Type B pancreatic cell (in vitro differentiated cells): Measurements from ENCODE around the gene RSPH9. TPM values are rescaled to one million over a fixed set of nuclear protein-coding genes. Genes with fewer than 3 reads are reported as not detected.
"Not testable (repeated sequence)": the region's sequence is repeated elsewhere in the genome, so short reads cannot be mapped to it uniquely, and the experiment has no call there.

Experiments
- DNase-seq: peaks from one replicate; pipeline ENCODE4 v3.0.0; 2021; ENCODE audit warnings: mixed read lengths; ENCODE audit not compliant: unreplicated experiment; ENCODE audit errors: extremely low spot score
- H3K27ac Mint-ChIP-seq: 2 replicates; pipeline ENCODE4 v1.8.0; 2021; ENCODE audit warnings: mild to moderate bottlenecking, mixed read lengths
- H3K27me3 Mint-ChIP-seq: 2 replicates; pipeline ENCODE4 v1.8.0; 2021; ENCODE audit warnings: mixed read lengths
- H3K36me3 Mint-ChIP-seq: 2 replicates; pipeline ENCODE4 v1.8.0; 2021; ENCODE audit warnings: mixed read lengths
- H3K4me1 Mint-ChIP-seq: one replicate; pipeline ENCODE4 v1.8.0; 2021; ENCODE audit warnings: mixed read lengths; ENCODE audit not compliant: unreplicated experiment
- H3K4me3 Mint-ChIP-seq: 2 replicates; pipeline ENCODE4 v1.8.0; 2021; ENCODE audit warnings: mild to moderate bottlenecking, mixed read lengths
- H3K9me3 Mint-ChIP-seq: 2 replicates; pipeline ENCODE4 v1.8.0; 2021; ENCODE audit warnings: mixed read lengths
- total RNA-seq: library from RNA; stranded (reverse); gene quantifications from 2 replicates; pipeline ENCODE4 v1.2.1, GENCODE V29; 2021; ENCODE audit warnings: low replicate concordance
- TF ChIP-seq, protein P1 (sequence below): fragments of 200-600 bp; sonication (generic); conservative IDR thresholded peaks from 2 replicates; pipeline ENCODE4 v1.5.0; 2021; ENCODE audit warnings: antibody characterized with exemption, mild to moderate bottlenecking

The RSPH9 gene
- total RNA-seq, 1 donor from 2014 or later: 0.53 TPM

DNA sequence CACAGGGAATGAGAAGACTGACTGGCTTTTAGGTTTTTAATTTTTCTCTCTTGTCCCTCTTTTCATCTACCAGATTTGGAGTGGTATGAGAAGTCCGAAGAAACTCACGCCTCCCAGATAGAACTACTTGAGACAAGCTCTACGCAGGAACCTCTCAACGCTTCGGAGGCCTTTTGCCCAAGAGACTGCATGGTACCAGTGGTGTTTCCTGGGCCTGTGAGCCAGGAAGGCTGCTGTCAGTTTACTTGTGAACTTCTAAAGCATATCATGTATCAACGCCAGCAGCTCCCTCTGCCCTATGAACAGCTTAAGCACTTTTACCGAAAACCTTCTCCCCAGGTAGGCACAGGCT, 8.6 kb upstream of the RSPH9 start:
- Mint-ChIP-seq H3K27me3 (no peaks in the 10 kb centered on the region), H3K9me3 (no peaks in the 10 kb centered on the region), H3K4me3 (peak overlapping the region; percentile 100), H3K4me1 (peaks cover 42% of the 10 kb centered on the region), H3K27ac (peak overlapping the region; percentile 92), H3K36me3 (peaks cover 14% of the 10 kb centered on the region)
- TF ChIP-seq, protein P1, sequence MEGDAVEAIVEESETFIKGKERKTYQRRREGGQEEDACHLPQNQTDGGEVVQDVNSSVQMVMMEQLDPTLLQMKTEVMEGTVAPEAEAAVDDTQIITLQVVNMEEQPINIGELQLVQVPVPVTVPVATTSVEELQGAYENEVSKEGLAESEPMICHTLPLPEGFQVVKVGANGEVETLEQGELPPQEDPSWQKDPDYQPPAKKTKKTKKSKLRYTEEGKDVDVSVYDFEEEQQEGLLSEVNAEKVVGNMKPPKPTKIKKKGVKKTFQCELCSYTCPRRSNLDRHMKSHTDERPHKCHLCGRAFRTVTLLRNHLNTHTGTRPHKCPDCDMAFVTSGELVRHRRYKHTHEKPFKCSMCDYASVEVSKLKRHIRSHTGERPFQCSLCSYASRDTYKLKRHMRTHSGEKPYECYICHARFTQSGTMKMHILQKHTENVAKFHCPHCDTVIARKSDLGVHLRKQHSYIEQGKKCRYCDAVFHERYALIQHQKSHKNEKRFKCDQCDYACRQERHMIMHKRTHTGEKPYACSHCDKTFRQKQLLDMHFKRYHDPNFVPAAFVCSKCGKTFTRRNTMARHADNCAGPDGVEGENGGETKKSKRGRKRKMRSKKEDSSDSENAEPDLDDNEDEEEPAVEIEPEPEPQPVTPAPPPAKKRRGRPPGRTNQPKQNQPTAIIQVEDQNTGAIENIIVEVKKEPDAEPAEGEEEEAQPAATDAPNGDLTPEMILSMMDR: no peak
- no peak for DNase-seq

DNA sequence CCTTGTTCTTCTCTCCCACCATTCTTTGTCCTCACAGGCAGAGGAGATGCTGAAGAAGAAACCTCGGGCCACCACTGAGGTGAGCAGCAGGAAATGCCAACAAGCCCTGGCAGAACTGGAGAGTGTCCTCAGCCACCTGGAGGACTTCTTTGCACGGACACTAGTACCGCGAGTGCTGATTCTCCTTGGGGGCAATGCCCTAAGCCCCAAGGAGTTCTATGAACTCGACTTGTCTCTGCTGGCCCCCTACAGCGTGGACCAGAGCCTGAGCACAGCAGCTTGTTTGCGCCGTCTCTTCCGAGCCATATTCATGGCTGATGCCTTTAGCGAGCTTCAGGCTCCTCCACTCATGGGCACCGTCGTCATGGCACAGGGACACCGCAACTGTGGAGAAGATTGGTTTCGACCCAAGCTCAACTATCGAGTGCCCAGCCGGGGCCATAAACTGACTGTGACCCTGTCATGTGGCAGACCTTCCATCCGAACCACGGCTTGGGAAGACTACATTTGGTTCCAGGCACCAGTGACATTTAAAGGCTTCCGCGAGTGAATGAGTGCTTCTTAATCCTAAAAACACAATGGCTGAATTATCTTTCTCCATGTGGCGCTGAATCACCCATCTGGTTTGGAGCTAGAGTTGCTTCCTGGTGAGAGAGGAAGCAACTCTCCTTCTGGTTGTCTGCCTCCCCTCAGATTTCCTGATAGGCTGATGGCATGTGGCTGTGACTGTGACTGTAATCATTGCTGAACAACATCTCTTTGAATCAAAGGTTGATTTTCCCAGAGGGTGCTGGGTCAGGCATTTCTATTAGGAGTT, 4.6 kb upstream of the RSPH9 start:
- peak overlapping the region; percentile 41 for H3K4me3 Mint-ChIP-seq
- no peak overlapping the region for H3K27ac Mint-ChIP-seq

DNA sequence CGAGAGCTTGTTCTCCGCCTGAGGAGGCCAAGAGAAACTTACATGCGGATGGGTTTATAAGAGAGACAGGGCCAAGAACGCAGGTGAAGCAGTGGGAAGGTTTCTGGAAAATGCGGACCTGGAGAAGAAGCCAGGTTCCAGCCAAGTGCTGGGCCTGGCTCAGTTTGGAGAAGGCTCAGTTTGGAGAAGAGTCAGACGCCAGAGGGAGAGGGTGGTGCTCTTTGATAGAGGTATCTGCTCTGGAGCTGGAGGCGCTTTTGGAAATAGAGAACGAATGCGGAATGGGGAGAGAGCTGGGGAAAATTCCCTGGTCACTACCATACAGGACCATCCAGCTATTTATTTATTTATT, 753 bp downstream of the RSPH9 start:
- Mint-ChIP-seq H3K27me3 (peaks cover 3% of the 10 kb centered on the region), H3K4me3 (peak overlapping the region; percentile 87), H3K9me3 (no peaks in the 10 kb centered on the region), H3K4me1 (peaks cover 20% of the 10 kb centered on the region), H3K36me3 (peaks cover 13% of the 10 kb centered on the region), H3K27ac (no peak overlapping the region)
- TF ChIP-seq, protein P1: no peak
- DNase-seq: no peak

More for the DNA sequence above, 4.6 kb upstream of the RSPH9 start:
- Mint-ChIP-seq H3K4me1 (peaks cover 47% of the 10 kb centered on the region), H3K36me3 (peaks cover 26% of the 10 kb centered on the region), H3K9me3 (no peaks in the 10 kb centered on the region), H3K27me3 (no peaks in the 10 kb centered on the region)
- no peak for DNase-seq
- TF ChIP-seq, protein P1: no peak

DNA sequence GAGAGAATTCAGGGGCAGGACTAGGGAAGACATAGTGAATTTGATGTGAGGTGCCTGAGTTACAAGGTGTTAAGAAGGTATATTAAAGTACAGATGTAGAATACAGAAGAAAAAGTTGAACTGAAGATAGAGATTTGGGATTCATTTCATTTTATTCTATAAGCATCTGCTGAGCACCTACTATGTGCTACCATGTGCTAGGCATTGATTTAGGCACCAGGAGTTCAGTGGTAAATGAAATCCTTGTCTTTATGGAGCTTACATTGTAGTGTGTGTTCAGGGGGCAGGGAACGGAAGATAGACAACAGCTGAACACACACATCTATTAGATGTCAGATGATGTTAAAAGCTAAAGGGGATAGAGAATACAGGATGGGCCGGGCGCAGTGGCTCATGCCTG, 2.8 kb downstream of the RSPH9 start:
- TF ChIP-seq, protein P1: no peak
- no peak for DNase-seq
- H3K9me3 Mint-ChIP-seq: no peaks in the 10 kb centered on the region
- H3K4me1 Mint-ChIP-seq: peaks cover 18% of the 10 kb centered on the region
- peaks cover 5% of the 10 kb centered on the region for H3K36me3 Mint-ChIP-seq
- no peak overlapping the region for H3K4me3 Mint-ChIP-seq
- no peak overlapping the region for H3K27ac Mint-ChIP-seq
- H3K27me3 Mint-ChIP-seq: peaks cover 3% of the 10 kb centered on the region

DNA sequence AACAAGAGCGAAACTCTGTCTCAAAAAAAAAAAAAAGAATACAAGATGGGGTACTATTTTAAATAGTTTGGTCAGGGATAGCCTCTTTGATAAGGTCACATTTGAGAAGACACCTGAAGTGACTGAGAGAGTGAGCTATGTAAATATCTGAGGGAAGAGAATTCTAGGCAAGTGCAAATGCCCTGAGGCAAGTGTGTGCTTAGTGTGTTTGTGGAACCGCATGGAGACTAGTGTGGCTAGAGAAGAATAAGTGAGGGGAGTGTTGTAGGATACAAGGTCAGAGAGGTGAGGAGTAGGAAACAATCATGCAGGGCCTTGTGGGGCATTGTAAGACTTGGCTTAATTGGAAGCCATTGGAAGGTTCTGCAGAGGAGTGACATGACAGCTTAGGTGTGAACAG, 3.4 kb downstream of the RSPH9 start:
- H3K4me3 Mint-ChIP-seq: no peak overlapping the region
- H3K27me3 Mint-ChIP-seq: peaks cover 3% of the 10 kb centered on the region
- H3K9me3 Mint-ChIP-seq: no peaks in the 10 kb centered on the region
- TF ChIP-seq, protein P1: no peak
- H3K4me1 Mint-ChIP-seq: peaks cover 13% of the 10 kb centered on the region
- H3K27ac Mint-ChIP-seq: no peak overlapping the region
- no peak for DNase-seq
- H3K36me3 Mint-ChIP-seq: no peaks in the 10 kb centered on the region

DNA sequence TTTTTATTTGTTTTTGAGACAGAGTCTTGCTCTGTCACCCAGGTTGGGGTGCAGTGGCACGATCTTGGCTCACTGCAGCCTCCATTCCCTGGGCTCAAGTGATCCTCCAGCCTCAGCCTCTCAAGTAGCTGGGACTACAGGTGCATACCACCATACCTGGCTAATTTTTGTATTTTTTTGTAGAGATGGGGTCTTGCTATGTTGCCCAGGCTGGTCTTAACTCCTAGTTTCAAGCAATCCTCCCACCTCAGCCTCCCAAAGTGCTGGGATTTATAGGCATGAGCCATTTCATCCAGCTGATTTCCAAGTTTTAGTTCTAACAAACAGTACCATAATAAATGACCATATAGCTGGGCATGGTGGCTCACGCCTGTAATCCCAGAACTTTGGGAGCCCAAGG, 8.0 kb downstream of the RSPH9 start:
- H3K27me3 Mint-ChIP-seq, H3K4me1 Mint-ChIP-seq, H3K36me3 Mint-ChIP-seq, DNase-seq, H3K9me3 Mint-ChIP-seq, H3K4me3 Mint-ChIP-seq, H3K27ac Mint-ChIP-seq: not testable (repeated sequence)
